HepG2 (cell line): ENCODE results near the gene BRMS1. TPM values are rescaled to one million over a fixed set of nuclear protein-coding genes. Genes with fewer than 3 reads are reported as not detected.
A peak's percentile ranks its signal among the peaks of the same experiment; 100 is the strongest.

Experiments used
- FOXA3 ChIP-seq: IDR thresholded peaks from 2 replicates; pipeline ENCODE4 v1.6.1; 2016; ENCODE audit warnings: missing genetic modification reagents, missing compliant biosample characterization
- KDM5B ChIP-seq: sonication (generic); formaldehyde crosslinking; IDR thresholded peaks from 2 replicates; pipeline ENCODE4 v1.4.0; 2020; ENCODE audit warnings: missing genetic modification reagents, mild to moderate bottlenecking, borderline replicate concordance
- SUZ12 ChIP-seq: fragments of 150-350 bp; IDR thresholded peaks from 2 replicates; pipeline ENCODE4 v1.6.1; 2014; ENCODE audit warnings: low read depth, low read length
- SYNCRIP ChIP-seq: fragments of 200-400 bp; formaldehyde crosslinking; IDR thresholded peaks from 2 replicates; pipeline ENCODE4 v1.6.1; 2018; ENCODE audit warnings: mild to moderate bottlenecking, low read depth, low read length; ENCODE audit not compliant: insufficient read depth
- YEATS4 ChIP-seq: sonication (generic); formaldehyde crosslinking; IDR thresholded peaks from 2 replicates; pipeline ENCODE4 v1.4.0; 2020; ENCODE audit warnings: missing genetic modification reagents, borderline replicate concordance
- polyA plus RNA-seq, 8 experiments: library from polyadenylated mRNA; depleted of rRNA in 3 of 8; stranded (reverse) in 7 of 8; unstranded in 1 of 8; fragments of >200 nt; fragmentation: Illumina TruSeq in 4 of 8; extraction: Trizol in 4 of 8; gene quantifications; 2 replicates each; pipeline versions ENCODE4 v1.2.1 to v1.2.3, GENCODE V29; 2011 to 2016; ENCODE audit warnings: low read depth in 4 of 8, missing spikeins in 1 of 8, mixed read lengths in 1 of 8; ENCODE audit not compliant: insufficient read depth in 1 of 8
- total RNA-seq, 5 experiments: library from RNA; depleted of rRNA; stranded (reverse); fragments of >200 nt; fragmentation: Illumina TruSeq; extraction: Trizol; gene quantifications; 2 replicates each; pipeline ENCODE4 v1.2.3, GENCODE V29; 2016; ENCODE audit warnings: low read depth in 1 of 5
- TF ChIP-seq, protein P1 (sequence below): sonication (generic); formaldehyde crosslinking; IDR thresholded peaks from 2 replicates; pipeline ENCODE4 v1.5.1; 2020; ENCODE audit warnings: missing genetic modification reagents, mild to moderate bottlenecking, borderline replicate concordance
- TF ChIP-seq, protein P2 (sequence below): sonication (generic); formaldehyde crosslinking; IDR thresholded peaks from 2 replicates; pipeline ENCODE4 v1.8.0; 2022; ENCODE audit warnings: low read depth, missing genetic modification reagents

Gene BRMS1
- total and polyA plus RNA-seq, 2 of the 13 experiments (the other 11 are each of a cell fraction or from before 2014, with no cell fraction given) = 15.8 to 55.7 TPM

DNA sequence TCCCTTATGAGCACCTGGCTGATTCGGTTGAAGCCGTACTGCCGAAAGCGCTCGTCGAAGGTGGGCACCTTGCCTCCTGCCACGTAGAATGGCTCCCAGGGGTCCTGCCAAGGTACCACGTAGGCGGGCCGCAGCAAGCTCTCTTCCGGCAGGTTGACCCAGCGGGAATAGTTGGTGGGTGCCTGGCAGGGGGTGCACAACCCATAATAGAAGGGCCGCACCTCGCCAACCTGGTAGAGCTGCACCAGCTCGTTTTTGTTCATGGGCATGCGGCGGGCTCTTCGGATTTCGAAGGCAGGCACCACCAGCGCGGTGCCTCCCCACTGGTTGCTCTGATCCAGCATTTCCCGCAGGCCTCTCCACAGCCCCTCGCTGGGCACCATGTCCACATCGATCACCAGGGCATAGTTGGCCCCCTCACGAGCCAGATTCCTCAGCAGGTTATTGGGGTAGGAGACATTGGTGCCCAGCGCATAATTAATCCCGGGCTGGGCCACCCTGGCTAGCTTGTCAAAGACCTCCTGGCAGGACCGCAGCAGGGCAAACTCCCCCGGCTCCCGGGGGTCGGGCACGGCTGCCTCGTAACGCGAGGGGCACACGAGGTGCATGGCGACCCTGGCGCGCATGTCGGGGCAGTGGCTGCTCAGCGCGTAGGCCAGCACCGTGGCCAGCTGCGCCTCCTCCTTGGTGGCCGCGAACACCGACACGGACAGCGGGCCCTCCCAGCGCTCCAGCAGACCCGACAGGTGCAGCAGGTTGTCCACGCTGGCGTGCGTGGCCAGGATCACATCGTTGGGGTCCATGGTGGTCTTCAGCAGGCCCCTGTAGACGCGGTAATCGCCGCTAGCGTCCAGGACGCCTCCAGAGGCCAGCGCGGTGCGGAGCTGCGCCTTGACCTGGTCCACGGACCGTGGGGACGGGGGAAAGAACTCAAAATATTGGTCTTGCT lies 1.8 kb upstream of the BRMS1 start (continued):
- TF ChIP-seq, protein P1, sequence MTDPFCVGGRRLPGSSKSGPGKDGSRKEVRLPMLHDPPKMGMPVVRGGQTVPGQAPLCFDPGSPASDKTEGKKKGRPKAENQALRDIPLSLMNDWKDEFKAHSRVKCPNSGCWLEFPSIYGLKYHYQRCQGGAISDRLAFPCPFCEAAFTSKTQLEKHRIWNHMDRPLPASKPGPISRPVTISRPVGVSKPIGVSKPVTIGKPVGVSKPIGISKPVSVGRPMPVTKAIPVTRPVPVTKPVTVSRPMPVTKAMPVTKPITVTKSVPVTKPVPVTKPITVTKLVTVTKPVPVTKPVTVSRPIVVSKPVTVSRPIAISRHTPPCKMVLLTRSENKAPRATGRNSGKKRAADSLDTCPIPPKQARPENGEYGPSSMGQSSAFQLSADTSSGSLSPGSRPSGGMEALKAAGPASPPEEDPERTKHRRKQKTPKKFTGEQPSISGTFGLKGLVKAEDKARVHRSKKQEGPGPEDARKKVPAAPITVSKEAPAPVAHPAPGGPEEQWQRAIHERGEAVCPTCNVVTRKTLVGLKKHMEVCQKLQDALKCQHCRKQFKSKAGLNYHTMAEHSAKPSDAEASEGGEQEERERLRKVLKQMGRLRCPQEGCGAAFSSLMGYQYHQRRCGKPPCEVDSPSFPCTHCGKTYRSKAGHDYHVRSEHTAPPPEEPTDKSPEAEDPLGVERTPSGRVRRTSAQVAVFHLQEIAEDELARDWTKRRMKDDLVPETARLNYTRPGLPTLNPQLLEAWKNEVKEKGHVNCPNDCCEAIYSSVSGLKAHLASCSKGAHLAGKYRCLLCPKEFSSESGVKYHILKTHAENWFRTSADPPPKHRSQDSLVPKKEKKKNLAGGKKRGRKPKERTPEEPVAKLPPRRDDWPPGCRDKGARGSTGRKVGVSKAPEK (CRISPR knock-in tag) = no peak
- peak; percentile 86; the same call in 1 of the 2 replicates for TF ChIP-seq KDM5B (CRISPR knock-in tag)
- TF ChIP-seq, protein P2, sequence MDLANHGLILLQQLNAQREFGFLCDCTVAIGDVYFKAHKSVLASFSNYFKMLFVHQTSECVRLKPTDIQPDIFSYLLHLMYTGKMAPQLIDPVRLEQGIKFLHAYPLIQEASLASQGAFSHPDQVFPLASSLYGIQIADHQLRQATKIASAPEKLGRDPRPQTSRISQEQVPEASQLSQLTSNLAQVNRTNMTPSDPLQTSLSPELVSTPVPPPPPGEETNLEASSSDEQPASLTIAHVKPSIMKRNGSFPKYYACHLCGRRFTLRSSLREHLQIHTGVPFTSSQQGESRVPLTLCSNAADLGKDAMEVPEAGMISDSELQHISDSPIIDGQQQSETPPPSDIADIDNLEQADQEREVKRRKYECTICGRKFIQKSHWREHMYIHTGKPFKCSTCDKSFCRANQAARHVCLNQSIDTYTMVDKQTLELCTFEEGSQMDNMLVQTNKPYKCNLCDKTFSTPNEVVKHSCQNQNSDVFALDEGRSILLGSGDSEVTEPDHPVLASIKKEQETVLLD (CRISPR knock-in tag) = peak; percentile 49; the same call in 1 of the 2 replicates
- no peak for TF ChIP-seq FOXA3 (CRISPR knock-in tag)
- peak; percentile 21 for TF ChIP-seq YEATS4 (CRISPR knock-in tag)
- no peak for TF ChIP-seq SYNCRIP
- no peak for TF ChIP-seq SUZ12
- TF ChIP-seq, all 625 proteins: peak for 101
